ENCODE data around the gene SLC25A21.
"Not testable (repeated sequence)": the region's sequence is repeated elsewhere in the genome, so short reads cannot be mapped to it uniquely, and the experiment has no call there.

Gene SLC25A21

DNA sequence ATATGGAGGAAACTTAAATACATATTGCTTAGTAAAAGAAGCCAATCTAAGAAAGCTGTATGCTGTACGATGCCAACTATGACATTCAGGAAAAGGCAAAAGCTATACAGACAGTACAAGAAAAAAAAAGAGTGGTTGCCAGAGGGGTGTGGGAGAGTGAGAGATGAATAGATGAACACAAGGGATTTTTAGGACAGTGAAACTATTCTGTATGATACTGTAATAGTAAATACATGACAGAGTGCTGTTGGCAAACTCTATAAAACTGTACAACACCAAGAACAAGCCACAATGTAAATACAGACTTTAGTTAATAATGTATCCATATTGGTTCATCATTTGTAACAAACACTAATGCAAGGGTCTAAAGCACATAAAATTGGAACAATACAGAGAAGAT, 14.5 kb upstream of the SLC25A21 start:
- DNase-seq (ENCODE audit: low read depth in 2 of 2): no peak

GRCh38 chr14:37185670-37186069, 13.3 kb upstream of the SLC25A21 start:
- DNase-seq (ENCODE audit: low read depth in 2 of 2): no peak

DNA sequence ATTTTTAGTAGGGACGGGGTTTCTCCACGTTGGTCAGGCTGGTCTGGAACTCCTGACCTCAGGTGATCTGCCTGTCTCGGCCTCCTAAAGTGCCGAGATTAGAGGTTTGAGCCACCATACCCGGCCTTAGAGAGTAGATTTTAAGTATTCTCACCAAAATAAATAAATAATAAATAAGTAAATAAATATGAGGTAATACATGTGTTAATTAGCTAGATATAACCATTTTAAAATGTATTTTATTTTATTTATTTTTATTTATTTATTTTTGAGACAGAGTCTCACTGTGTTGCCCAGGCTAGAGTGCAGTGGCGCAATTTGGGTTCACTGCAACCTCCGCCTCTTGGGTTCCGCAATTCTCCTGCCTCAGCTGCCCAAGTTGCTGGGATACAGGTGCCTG, 12.1 kb upstream of the SLC25A21 start:
- DNase-seq (ENCODE audit: low read depth in 2 of 2): not testable (repeated sequence)

DNA sequence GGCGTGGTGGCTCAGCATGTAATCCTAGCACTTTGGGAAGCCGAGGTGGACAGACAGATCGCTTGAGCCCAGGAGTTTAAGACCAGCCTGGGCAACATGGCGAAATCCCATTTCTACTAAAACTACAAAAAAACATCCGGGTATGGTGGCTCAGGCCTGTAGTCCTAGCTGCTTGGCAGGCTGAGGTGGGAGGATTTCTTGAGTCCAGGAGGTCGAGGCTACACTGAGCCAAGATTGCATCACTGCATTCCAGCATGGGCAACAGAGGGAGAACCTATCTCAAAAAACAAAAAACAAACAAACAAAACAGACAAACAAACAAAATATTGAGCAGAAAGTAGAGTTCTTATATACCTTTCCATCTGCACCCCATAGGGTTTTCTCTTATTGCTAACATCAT, 9.0 kb upstream of the SLC25A21 start:
- no peak for DNase-seq (ENCODE audit: low read depth in 2 of 2)

DNA sequence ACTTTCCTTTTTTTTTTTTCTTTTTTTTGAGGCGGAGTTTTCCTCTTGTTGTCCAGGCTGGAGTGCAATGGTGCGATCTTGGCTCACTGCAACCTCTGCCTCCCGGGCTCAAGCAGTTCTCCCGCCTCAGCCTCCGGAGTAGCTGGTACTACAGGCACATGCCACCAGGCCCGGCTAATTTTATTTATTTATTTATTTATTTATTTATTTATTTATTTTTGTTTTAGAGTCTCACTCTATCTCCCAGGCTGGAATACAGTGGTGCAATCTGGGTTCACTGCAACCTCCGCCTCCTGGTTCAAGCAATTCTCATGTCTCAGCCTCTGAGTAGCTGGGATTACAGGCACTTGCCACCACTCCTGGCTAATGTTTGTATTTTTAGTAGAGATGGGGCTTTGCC, 8.5 kb upstream of the SLC25A21 start:
- DNase-seq (ENCODE audit: low read depth in 2 of 2): not testable (repeated sequence)

DNA sequence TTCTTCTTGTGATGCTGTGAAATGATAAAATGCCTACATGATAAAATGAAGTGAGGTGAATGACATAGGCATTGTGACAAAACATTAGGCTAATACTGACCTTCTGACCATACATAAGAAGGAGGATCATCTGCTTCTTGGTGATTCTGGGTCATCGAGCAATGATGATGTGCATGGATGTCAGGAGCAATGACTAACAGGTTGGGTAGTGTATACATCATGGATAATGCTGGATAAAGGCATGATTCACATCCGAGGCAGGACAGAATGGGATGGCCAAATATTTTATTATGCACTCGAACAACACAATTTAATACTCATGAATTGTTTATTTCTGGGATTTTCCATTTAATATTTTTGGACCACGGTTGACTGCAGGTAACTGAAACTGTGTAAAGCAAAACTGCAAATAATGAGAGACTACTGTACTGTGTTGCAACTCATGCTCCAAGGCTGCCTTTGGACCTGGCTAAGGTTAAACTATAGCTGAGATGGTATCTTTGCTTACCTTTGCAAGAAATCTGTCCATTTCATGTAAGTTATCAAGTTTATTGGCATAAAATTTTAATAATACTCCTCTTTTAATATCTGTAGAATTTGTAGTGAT, 7.6 kb upstream of the SLC25A21 start:
- no peak for DNase-seq (ENCODE audit: low read depth in 2 of 2)

DNA sequence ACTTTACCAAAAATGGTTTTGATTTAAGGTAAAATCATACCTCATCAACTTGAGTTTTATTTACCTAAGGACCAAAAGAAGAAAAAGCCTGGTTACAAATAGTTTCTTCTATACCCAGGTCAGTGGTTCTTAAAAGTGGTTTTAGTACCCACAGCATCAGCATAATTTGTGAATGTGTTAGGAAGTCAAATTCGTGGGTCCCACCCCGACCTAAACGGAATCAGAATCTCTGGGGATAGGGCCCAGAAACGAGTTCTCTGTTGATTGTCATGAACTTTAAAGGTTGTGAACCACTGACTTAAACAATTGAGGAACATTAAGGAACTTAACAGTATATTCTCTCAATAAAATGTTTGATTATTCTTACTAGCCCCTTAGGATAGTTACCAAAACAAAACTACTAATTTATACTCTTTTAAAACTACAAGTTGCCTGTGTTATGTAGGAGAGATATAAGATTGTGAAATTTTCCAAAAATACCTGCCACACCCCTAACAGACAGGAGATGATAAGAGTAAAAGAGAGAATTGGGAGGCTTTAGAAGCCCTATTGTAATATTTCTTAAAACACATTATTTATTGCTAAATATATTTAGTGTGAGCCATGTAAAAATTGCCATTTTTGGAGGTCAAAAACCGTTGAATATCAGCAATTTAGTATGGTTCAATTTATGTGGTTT, 669 bp upstream of the SLC25A21 start:
- no peak for DNase-seq (ENCODE audit: low read depth in 2 of 2)

GRCh38 chr14:37171678-37172023, 755 bp downstream of the SLC25A21 start:
- no peak for DNase-seq (ENCODE audit: low read depth in 2 of 2)

- no peak for DNase-seq (ENCODE audit: low read depth in 2 of 2)
Observed at GRCh38 chr14:37170993-37171392, 1.4 kb downstream of the SLC25A21 start.

GRCh38 chr14:37170237-37170636, 2.2 kb downstream of the SLC25A21 start:
- DNase-seq (ENCODE audit: low read depth in 2 of 2): no peak

DNA sequence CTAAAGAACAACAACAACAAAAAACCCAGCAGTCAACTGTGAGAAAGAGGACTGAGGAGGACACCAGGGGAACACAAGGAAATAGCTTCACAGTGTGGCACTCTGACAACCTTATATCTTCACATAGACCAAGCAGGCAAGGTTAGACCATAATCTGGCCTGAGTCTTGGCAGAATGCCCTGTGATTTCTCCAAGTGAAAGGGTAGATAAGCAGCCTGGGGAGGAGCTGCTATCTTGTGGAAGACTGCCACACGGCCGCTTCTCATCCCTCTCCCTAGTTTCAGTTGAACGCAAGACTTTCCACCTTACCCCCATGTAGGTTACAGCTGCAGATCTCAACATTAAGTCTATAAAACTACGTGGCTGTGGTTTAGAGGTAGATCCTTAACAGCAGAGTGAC, 3.7 kb downstream of the SLC25A21 start:
- no peak for DNase-seq (ENCODE audit: low read depth in 2 of 2)

DNA sequence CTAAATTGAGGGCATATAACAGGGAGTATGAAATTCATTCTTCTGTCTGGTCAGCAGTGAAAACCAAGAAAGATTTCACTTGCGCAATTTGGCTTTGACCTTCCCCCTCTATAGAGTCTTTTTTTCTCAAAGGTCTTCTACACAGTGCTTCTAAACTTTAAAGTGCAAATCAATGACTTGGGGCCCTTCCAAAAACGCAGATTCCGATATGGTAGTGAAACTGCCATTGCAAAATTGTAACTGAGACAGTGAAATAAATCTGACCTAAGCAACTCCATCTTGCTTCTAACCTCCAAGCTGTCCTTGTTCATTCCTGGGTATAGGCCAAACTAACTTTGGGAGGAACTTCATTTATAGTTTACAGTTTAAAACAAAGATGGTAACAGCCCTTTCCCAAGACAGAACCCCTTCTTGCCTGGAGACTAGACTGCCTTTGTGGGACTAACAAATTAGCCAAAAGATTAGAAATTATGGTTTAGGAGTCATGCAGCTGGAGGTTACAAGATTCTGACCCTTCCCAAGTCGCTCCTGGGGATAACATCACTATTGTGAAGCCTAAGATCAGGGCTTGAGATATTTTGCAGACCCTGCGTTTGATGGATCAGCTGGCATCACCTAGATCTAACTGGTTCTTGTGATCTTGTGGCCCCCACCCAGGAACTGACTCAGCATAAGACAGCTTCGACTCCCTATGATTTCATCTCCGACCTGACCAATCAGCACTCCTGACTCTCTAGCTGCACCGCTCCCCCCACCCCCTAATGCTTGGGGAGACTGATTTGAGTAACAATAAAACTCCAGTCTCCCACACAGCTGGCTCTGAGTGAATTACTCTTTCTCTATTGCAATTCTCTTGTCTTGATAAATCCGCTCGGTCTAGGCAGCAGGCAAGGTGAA, 5.0 kb downstream of the SLC25A21 start:
- DNase-seq (ENCODE audit: low read depth in 2 of 2): no peak

GRCh38 chr14:37165794-37166193, 6.6 kb downstream of the SLC25A21 start:
- no peak for DNase-seq (ENCODE audit: low read depth in 2 of 2)

- not testable (repeated sequence) for DNase-seq (ENCODE audit: low read depth in 2 of 2)
Observed at GRCh38 chr14:37162307-37162706, 10.1 kb downstream of the SLC25A21 start.

GRCh38 chr14:37157987-37158386, 14.4 kb downstream of the SLC25A21 start:
- no peak for DNase-seq (ENCODE audit: low read depth in 2 of 2)

- DNase-seq (ENCODE audit: low read depth in 2 of 2): no peak
Observed at GRCh38 chr14:37153483-37153882, 18.9 kb downstream of the SLC25A21 start.

GRCh38 chr14:37153005-37153404, 19.4 kb downstream of the SLC25A21 start:
- DNase-seq (ENCODE audit: low read depth in 2 of 2): no peak

DNA sequence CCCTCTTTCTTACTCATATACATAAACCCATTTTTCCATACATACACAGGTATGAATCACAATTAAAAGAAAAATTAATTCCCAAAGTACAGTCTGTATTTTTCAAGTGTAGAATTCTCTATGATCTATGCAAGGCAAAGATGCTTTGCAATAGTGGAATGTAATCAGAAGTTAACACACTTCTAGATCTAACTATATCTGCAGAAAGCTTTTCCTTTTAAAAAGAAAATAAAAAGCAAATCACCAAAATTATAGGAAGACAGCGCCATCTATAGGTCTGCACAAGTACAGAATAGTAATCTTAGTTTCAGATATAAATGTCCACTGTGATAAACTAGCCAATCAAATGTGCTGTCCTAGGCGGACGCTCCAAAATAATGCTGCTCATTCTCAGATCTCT, 22.0 kb downstream of the SLC25A21 start:
- no peak for DNase-seq (ENCODE audit: low read depth in 2 of 2)

DNA sequence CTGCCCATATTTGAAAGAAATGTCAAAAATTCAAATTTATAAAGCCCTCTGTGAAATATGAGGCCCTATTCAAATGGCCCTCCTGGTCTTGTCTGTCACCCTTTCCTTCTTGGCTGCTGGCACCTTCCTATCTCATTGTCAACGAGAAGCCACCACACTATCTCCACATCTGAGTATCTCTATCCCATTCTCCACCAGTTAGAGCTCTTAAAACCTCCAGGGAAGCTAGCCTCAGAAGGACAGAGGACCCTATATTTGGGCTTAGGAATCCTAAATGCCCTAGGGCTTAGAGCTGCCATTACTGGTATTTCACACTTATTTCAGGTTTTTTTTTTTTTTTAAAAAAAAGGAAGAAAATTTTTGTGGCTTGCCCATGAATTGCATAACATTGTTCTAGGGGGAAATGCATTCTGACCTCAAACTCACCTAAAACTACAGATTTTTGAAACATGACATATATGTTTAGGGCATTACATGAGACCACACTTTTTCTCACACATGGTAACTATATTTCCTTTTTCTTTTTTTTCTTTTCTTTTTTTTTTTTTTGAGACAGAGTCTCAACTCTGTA, 25.0 kb downstream of the SLC25A21 start:
- no peak for DNase-seq (ENCODE audit: low read depth in 2 of 2)

DNA sequence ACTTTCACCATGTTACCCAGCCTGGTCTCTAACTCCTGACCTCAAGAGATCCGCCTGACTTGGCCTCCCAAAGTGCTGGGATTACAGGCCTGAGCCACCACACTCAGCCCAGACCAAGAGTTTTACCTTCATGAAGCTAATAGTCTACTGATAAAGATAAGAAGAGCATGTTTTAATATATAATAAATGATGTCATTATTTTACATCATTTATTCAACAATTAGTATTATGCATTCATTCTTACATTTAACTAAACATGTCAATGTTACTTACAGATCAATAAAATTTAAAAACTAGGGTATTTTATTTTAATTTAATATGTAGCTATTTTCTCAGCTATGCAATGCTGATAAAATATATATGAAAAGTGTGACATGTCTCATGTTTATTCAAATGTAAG, 26.0 kb downstream of the SLC25A21 start:
- not testable (repeated sequence) for DNase-seq (ENCODE audit: low read depth in 2 of 2)

DNA sequence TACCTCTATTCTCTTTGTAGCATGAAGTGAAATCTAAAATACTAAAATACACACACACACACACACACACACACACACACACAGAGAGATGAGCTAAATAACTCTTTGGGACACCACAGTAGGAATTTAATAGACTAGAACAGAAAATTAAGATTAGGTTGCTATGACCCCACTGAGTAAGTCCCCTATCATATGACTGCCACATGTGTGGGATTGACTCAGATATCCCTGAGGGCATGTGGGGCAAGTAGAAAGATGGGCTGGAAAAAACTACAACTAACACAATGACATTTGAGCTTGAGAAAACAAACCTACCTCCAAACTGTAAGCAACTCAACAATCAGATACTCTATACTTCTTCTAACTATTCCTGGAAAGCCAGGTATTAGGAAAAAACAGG, 27.0 kb downstream of the SLC25A21 start:
- DNase-seq (ENCODE audit: low read depth in 2 of 2): no peak

- no peak for DNase-seq (ENCODE audit: low read depth in 2 of 2)
Observed at GRCh38 chr14:37144729-37145363, 27.6 kb downstream of the SLC25A21 start.
